Measurements from ENCODE around the gene ACER3.

ACER3 gene

DNA sequence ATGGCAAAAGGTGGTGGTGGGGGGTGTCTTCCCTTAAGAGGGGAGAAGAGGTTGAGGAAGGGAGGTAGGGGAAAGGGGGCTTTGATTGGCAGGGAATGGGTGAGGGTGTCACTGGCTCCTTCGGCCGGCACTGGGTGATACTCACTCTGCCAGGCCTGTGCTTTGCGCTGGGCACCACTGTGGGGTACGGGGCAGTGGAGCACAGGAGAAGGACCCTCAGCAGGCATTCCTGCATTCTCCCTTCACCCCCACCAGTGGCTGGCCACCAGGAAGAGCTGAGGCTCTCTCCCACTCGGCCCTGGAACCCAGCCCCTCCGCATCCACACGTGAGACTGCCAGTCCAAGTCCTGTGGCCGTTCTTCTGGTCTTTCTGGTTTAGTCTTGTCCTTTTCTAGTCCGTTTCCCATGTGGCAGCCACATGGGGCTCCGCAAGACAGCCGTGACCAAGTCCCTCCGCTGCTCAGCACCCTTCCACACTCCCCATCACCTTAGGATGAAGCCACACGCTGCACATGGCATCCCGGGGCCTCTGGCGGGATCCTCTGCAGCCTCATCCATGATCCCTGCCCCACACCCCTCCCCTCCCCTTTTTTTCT lies 214.0 kb downstream of the ACER3 start:
- no peak for DNase-seq (ENCODE audit: low read depth)

GRCh38 chr11:77075425-77075905 lies 214.7 kb downstream of the ACER3 start:
- DNase-seq (ENCODE audit: low read depth) = no peak

Measured in activated T-cell treated with anti-CD3 and anti-CD28 coated beads for 24 hours (primary cell).